ENCODE results near the gene PGS1. TPM values are rescaled to one million over a fixed set of nuclear protein-coding genes. Genes with fewer than 3 reads are reported as not detected.

Gene PGS1
- total and polyA plus RNA-seq, 2 of the 8 experiments (the other 6 are each of a cell fraction or from before 2014, with no cell fraction given), result 46.7 to 60.0 TPM

DNA sequence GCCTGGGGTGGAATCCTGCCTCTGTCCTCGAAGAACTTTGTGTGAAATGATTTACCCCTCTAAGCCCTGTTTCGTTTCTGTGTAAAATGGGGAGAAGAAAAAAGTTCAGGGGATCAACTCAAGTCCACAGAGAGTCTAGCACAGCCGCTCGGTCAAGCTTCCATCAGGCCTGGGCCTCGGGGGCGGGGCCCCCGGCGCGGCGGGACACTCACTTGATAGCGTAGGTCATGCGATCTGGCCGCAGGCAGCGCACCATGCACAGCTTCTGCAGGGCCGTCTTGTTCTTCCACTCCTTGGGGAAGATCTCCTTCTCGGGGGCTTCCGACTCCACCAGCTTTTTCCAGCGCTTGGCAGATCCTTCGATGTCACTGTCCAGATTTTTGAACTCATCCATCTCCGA lies 65.9 kb downstream of the PGS1 start:
- ChIA-PET CTCF (ENCODE audit: partially characterized antibody) (interaction anchor here (1.0 to 3.1 kb wide), 9 partner anchors 10 to 190 kb away, joined by 3 to 23 read pairs (median 5); no protein-coding TSS in a partner anchor), POLR2A (ENCODE audit: partially characterized antibody) (interaction anchor here (1.0 kb wide), 1 partner anchor 189 kb away, joined by 3 read pairs; no protein-coding TSS in a partner anchor)
- H3K23me2 ChIP-seq (ENCODE audit: low read depth, low read length), result no peaks in the 10 kb centered on the region
- H3K56ac ChIP-seq (replicated peaks; ENCODE audit: insufficient read length, low read depth, low read length), result no peak overlapping the region
- no peak overlapping the region for H2AFZ ChIP-seq (ENCODE audit: low read length)
- H3K18ac ChIP-seq (ENCODE audit: extremely low read depth, low read length), result no peak overlapping the region
- no peak overlapping the region for H4K91ac ChIP-seq (replicated peaks; ENCODE audit: insufficient read length, low read length)
- no peak overlapping the region for H4K5ac ChIP-seq (ENCODE audit: insufficient read length, low read depth, low read length)
- no peaks in the 10 kb centered on the region for H3K27me3 ChIP-seq (replicated peaks in 1 of 4; ENCODE audit: control insufficient read depth in 3 of 4, extremely low read depth in 1 of 4, insufficient read depth in 3 of 4, low read length in 3 of 4)
- no peaks in the 10 kb centered on the region for H3K79me2 ChIP-seq (ENCODE audit: control insufficient read depth in 1 of 2, insufficient read depth in 2 of 2, low read length in 2 of 2)
- H3K4me1 ChIP-seq (replicated peaks in 1 of 4; ENCODE audit: control insufficient read depth in 3 of 4, insufficient read depth in 4 of 4, low read length in 3 of 4), result no peaks in the 10 kb centered on the region; a peak in 1 of 7 replicates
- H2BK120ac ChIP-seq (replicated peaks; ENCODE audit: low read depth, low read length), result no peak overlapping the region
- no peak overlapping the region for H3K4ac ChIP-seq (replicated peaks; ENCODE audit: insufficient read length, low read depth, low read length)
- no peak overlapping the region for H4K8ac ChIP-seq (ENCODE audit: extremely low read depth, insufficient read depth, low read length)
- H3K27ac ChIP-seq (ENCODE audit: low read depth, low read length), result no peak overlapping the region
- H3K14ac ChIP-seq (ENCODE audit: insufficient read length), result no peak overlapping the region
- H2BK15ac ChIP-seq (ENCODE audit: low read length), result no peak overlapping the region
- no peaks in the 10 kb centered on the region for H3K9me3 ChIP-seq (ENCODE audit: insufficient read depth in 2 of 2, low read depth in 1 of 2, low read length in 1 of 2)
- H3K36me3 ChIP-seq (ENCODE audit: control insufficient read depth in 2 of 4, insufficient read depth in 4 of 4, low read length in 3 of 4), result no peaks in the 10 kb centered on the region
- DNase-seq (ENCODE audit: low read depth in 1 of 2, low spot score in 2 of 2), result no peak
- H3K4me3 ChIP-seq (ENCODE audit: extremely low read depth in 1 of 4, insufficient read depth in 2 of 4, low read depth in 3 of 4, low read length in 4 of 4), result no peak overlapping the region
- H3K9ac ChIP-seq (replicated peaks in 1 of 4; ENCODE audit: extremely low read depth in 1 of 4, low read depth in 3 of 4, low read length in 3 of 4), result no peak overlapping the region
- H3K23ac ChIP-seq (ENCODE audit: insufficient read length), result no peak overlapping the region
- no peaks in the 10 kb centered on the region for H4K20me1 ChIP-seq (replicated peaks in 1 of 2; ENCODE audit: control insufficient read depth in 1 of 2, insufficient read depth in 2 of 2, low read length in 2 of 2)
- no peak overlapping the region for H2AK5ac ChIP-seq (ENCODE audit: low read depth, low read length)
- H2BK12ac ChIP-seq (ENCODE audit: low read depth, low read length), result no peak overlapping the region
- no peak for TF ChIP-seq NRF1 (IDR thresholded peaks at IDR 0.05; ENCODE audit: low read depth, low read length)
- WGBS, 2 experiments (ENCODE audit: extremely low coverage in 1 of 2, insufficient coverage in 1 of 2, insufficient read length in 1 of 2, insufficient replicate concordance in 2 of 2, low coverage in 1 of 2, low lambda C conversion rate in 2 of 2, missing lambda C conversion rate in 1 of 2), result 95% methylated on average over 20 of the region's 20 CpGs; no CpG with 5 or more reads in 1 of the 2 experiments
- no peak overlapping the region for H2BK5ac ChIP-seq (ENCODE audit: low read depth, low read length)
- H2BK20ac ChIP-seq (ENCODE audit: low read length), result no peak overlapping the region
- FAIRE-seq, result no peak
- no peak overlapping the region for H3K4me2 ChIP-seq (ENCODE audit: insufficient read depth in 1 of 2, low read depth in 2 of 2, low read length in 2 of 2)
- H3K79me1 ChIP-seq (ENCODE audit: low read depth, low read length), result no peaks in the 10 kb centered on the region
